Stimulated activated CD8-positive, alpha-beta memory T cell treated with anti-CD3 and anti-CD28 coated beads, Interleukin-4, amount 100 ng/mL, for 48 hours (primary cell): ENCODE results near the gene NEURL2.
"Not testable (repeated sequence)": the region's sequence is repeated elsewhere in the genome, so short reads cannot be mapped to it uniquely, and the experiment has no call there.

Experiments used
- DNase-seq: peaks from one replicate; pipeline ENCODE4 v3.0.0-alpha.2; 2020

Gene NEURL2

DNA sequence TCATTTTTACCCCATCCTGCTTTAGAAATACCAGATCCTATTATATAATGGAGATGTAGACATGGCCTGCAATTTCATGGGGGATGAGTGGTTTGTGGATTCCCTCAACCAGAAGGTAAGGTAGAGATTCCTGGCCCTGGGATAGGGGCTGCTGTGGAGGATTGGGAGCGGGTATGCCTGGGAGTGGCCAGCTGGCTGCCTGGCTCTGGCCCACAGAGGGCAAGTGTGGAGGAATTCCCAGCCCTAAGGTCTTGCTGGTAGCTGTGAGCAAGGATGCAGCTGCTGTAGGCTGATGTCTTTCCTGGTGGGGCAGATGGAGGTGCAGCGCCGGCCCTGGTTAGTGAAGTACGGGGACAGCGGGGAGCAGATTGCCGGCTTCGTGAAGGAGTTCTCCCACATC, 6.7 kb upstream of the NEURL2 start:
- DNase-seq = no peak

DNA sequence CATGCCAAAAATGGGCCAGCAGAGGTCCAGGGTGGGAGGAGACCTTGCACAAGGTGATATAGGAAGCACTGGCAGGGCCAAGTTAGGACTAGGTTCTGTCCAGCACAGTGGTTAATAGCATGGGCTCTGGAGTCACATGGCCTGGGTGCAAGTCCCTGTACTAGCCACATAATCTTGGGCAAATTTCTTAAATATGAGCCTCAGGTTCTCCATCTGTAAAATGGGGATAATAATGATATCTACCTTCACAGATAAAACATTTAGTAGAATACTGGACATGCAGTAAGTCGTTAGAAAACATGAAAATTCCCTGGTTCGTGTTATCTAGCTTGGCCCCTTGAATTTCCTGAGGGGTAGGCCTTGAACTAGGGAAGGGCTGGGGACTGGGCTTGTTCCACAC, 6.3 kb upstream of the NEURL2 start:
- DNase-seq = no peak

GRCh38 chr20:45896641-45897161, 5.7 kb upstream of the NEURL2 start:
- DNase-seq = no peak

GRCh38 chr20:45894797-45895196, 3.8 kb upstream of the NEURL2 start:
- DNase-seq = no peak

DNA sequence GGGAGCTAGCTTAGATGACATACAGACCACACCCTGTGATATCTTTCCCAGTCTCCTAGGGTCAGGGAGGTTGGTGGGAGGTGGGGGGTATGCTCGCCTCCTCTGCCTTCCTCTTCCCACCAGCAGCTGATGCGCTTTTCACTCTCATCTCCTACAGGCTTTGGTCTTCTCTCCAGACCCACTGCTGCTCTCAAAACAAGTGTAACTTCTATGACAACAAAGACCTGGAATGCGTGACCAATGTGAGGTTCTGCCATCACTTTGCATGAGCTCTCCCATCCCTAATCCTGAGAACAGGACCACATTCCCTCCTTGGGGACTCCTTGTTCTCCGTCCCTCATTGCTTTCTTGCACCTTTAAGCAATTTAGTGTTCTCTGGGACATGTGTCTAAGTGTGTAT, 2.8 kb upstream of the NEURL2 start:
- DNase-seq = no peak

DNA sequence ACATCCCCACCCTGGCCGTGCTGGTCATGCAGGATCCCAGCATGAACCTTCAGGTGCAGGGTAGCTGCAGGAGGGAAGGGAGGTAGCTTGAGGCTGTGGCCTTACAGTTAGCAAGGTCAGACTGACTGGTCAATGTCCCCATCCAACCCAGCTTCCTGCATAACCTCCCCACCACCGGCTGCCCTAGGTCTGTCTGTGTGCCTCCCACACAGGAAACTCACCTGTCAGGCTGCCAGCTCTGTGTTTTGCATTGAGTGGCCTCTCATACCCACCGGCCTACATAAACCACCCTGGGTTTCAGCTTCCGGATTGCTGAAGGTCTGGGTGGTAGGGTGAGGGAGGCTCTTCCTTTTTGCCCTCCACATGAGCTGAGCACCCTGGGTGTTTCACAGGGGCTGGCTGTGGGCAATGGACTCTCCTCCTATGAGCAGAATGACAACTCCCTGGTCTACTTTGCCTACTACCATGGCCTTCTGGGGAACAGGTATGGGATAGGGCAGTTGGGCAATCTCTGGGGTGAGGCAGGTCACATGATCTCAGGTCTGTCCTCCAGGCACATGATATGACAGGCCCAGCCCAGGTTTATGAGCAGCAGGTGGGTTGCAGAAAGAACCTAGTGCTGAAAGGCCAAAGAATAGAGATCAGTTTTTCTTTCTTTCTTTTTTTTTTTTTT, 2.0 kb upstream of the NEURL2 start:
- DNase-seq = peak; percentile 53

- no peak for DNase-seq
Observed at GRCh38 chr20:45892049-45892825, 1.2 kb upstream of the NEURL2 start.

DNA sequence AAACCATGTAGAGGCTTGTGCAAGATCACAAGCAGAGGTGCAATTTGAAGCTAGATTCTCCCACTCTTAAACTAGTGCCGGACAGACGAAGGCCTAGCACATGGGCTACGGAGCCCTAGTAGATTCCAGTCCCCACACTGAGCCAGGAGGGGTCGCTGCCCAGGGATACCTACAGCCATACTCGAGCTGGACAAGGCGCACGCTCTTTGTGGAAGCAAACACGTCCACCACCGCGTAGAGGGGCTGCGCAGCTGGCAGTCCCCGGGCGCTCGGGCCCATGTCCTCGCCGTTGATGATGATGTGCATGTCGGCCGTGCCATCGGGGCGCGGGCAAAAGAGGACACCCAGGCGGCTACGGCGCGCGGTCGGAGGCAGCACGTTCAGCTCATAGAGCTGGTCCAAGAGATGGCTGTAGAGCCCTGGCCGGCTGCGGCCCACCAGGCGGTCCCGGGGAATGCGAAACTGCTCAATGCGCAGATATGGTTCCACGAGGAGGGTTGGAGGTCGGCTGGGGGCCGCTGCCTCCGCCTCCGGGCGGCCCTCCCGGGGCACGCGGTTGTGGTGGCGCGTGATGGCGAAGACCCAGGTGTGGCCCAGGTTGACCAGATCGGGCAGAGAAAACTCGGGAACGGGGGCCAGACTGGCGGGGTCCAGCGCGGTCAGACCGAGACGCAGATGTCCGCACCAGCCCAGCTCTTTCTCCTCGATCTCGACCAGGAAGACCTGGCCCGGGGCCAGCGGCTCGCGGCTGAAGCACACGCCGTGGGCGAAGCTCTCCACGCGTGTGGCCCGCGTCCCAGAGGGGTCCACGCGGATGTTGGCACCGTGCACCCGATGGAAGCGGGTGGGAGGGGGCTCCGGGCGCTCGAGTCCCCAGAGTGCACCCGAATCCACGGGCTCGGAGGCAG, 677 bp downstream of the NEURL2 start:
- DNase-seq = peak; percentile 72

- no peak for DNase-seq
Observed at GRCh38 chr20:45888681-45889080, 2.3 kb downstream of the NEURL2 start.

DNA sequence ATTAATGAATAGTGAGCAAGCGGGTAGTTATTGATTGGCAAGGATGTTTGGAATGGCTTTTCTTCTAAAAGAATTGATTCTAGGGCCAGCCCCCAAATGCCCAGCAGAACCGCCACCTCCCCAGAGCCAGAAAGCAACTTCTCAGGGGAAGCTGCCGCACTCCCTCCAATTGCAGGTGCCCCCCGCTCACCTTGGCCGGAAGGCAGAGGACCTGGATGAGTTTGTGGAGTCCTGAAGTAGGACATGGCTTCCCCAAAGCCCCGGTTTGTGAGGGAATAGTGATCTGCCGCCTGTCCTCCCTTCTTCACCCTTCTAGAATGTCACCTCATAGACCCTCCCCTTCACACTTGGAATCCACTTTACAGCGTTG, 3.7 kb downstream of the NEURL2 start, which contains the start of gene SPATA25:
SPATA25 (minus strand) TSS at position 277 of the 370 bp plus-strand sequence; CDS start at position 245, 32 bp downstream.
- no peak for DNase-seq

DNA sequence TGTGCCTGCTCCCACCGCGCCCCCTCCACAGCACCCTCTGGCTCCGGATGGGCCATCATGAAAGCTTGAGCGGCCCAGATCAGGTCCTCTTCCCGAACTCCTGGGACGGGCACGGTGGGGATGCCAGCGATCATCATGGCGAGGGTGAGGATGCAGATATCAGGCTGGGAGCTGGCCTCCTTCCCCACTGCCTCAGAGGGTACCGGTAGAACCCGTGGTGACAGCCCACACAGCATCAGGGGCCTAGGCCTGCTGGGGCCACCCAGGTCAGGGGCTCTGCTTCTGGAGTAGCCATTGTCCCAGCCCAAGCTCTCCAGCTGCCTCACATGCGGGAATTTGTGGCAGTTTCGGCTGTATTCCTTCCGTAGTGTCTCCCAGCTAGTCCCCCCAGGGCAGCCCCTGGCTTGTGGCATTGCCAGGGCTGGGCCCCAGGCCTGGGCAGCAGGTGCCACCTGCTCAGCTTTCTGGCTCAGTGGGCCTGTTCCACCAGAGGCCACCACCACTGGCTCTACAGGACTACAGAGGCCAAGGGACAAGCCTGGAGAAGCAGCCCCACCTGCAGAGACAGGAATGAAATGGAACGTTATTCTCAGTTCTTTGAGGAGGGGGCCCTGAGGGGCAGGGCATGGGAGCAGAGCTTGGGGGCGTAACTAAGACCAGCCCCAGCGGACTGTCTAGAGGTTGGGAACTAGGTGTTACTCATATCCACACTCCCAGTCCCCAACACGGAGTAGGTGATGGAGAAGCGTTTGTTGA, 4.2 kb downstream of the NEURL2 start:
- no peak for DNase-seq

GRCh38 chr20:45883100-45883469, 7.9 kb downstream of the NEURL2 start:
- no peak for DNase-seq

DNA sequence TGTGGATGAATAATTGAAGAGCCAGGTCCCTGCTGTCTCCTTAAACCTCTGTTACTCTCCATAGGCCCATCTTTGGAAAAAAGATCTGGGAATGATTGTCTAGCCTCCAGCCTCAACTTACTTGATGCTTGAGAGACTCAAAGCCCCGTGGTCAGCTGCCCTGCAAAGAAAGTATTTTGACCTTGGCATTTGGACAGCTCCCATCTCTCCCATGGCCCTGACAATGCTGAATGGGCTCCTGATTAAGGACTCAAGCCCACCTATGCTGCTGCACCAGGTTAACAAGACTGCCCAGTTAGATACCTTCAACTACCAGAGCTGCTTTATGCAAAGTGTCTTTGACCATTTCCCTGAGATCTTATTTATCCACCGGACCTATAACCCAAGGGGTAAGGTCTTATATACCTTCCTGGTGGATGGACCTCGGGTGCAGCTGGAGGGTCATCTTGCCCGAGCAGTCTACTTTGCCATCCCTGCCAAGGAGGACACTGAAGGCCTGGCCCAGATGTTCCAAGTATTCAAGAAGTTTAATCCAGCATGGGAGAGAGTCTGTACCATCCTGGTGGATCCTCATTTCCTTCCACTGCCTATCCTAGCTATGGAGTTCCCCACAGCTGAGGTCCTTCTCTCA, 8.4 kb downstream of the NEURL2 start:
- no peak for DNase-seq

GRCh38 chr20:45880988-45881788, 9.8 kb downstream of the NEURL2 start, which contains the start of gene ZSWIM1:
ZSWIM1 (plus strand) TSS chr20:45881227; CDS start chr20:45882593, 1,366 bp downstream.
- DNase-seq = peak; percentile 100

GRCh38 chr20:45878076-45878761, 12.8 kb downstream of the NEURL2 start:
- no peak for DNase-seq

- DNase-seq = no peak
Observed at GRCh38 chr20:45874576-45874975, 16.4 kb downstream of the NEURL2 start.

GRCh38 chr20:45874104-45874481, 16.9 kb downstream of the NEURL2 start:
- DNase-seq = not testable (repeated sequence)

- no peak for DNase-seq
Observed at GRCh38 chr20:45873409-45874103, 17.5 kb downstream of the NEURL2 start.

GRCh38 chr20:45872626-45873025, 18.4 kb downstream of the NEURL2 start:
- DNase-seq = no peak

DNA sequence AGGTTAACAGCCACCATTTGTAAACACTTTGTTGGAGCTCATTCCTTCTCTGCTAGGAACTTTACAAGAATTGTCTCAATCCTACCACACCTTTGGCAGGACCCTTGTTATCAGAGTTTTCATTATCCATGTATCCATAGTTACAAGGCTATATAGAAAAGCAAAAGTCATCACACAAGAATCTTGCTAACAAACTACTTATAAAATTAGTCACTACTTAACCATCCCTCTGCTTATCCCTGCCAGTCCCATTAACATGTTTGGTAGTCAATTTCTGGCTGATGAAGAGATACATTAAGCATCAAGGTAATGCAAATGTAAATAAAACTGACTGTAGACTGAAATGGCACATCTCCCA, 23.2 kb downstream of the NEURL2 start:
- no peak for DNase-seq
